ENCODE results near the gene SLC13A5.
A peak's percentile ranks its signal among the peaks of the same experiment; 100 is the strongest.

Gene SLC13A5

DNA sequence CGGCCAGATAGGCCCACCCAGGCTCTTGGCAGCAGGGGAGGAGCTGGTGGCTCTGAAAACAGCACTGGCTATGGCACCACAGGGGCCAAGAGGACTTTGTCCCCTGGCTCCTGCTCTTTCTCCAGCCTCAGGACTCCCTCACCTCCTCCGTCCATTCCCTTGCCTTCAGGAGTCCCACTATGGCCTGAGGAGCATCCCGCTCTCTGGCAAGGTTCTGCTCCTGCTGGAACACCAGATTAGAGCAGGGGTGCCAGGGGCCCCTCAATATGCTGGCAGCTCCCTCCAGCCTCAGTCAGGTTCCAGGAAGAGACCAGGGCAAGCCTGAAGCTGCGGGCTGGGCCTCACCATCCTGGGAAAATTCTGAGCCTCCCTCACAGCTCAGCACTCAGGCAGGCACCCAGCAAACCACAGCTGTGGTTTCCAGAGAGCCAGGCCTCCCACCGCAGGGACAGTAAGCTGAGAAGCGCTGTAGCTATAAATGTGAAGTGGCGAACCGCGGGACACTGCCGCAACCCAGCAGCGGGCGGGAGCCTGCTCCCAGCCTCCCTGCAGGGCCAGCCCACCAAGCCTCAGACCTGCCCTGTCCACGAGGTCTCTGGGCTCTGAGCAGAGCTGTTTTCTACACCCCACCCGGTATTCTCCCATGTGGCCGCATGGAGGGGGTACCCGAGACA is 35.9 kb downstream of the SLC13A5 start:
- TF ChIP-seq, protein P1, sequence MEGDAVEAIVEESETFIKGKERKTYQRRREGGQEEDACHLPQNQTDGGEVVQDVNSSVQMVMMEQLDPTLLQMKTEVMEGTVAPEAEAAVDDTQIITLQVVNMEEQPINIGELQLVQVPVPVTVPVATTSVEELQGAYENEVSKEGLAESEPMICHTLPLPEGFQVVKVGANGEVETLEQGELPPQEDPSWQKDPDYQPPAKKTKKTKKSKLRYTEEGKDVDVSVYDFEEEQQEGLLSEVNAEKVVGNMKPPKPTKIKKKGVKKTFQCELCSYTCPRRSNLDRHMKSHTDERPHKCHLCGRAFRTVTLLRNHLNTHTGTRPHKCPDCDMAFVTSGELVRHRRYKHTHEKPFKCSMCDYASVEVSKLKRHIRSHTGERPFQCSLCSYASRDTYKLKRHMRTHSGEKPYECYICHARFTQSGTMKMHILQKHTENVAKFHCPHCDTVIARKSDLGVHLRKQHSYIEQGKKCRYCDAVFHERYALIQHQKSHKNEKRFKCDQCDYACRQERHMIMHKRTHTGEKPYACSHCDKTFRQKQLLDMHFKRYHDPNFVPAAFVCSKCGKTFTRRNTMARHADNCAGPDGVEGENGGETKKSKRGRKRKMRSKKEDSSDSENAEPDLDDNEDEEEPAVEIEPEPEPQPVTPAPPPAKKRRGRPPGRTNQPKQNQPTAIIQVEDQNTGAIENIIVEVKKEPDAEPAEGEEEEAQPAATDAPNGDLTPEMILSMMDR (IDR thresholded peaks at IDR 0.05; ENCODE audit: borderline replicate concordance, control extremely low read depth, extremely low read depth, insufficient read depth, missing control alignments): no peak
- in situ Hi-C loops (cut with MboI; ENCODE audit: low sequenced_read_pairs, unreplicated experiment): no loop called here
- DNase-seq (ENCODE audit: low spot score): peak; percentile 43

DNA sequence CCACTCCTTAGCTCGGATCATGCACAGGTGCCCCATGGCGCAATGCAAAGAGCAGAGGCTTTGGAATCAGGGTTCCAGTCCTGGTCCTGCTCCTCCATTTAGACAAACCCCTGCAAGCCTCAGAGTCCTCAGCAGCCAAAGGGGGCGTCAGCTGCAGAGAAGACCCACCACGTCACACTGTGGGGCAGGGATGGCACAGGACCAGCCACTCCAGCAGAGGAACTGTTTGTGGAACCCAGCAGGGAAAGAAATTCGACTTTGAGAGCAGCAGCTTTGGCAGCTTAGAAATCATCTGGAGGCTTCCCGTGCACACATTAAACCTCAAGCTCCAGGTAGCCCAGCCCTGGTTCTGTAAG is 36.4 kb downstream of the SLC13A5 start:
- TF ChIP-seq, protein P1 (IDR thresholded peaks at IDR 0.05; ENCODE audit: borderline replicate concordance, control extremely low read depth, extremely low read depth, insufficient read depth, missing control alignments): no peak
- DNase-seq (ENCODE audit: low spot score): no peak
- in situ Hi-C loops (cut with MboI; ENCODE audit: low sequenced_read_pairs, unreplicated experiment): no loop called here

DNA sequence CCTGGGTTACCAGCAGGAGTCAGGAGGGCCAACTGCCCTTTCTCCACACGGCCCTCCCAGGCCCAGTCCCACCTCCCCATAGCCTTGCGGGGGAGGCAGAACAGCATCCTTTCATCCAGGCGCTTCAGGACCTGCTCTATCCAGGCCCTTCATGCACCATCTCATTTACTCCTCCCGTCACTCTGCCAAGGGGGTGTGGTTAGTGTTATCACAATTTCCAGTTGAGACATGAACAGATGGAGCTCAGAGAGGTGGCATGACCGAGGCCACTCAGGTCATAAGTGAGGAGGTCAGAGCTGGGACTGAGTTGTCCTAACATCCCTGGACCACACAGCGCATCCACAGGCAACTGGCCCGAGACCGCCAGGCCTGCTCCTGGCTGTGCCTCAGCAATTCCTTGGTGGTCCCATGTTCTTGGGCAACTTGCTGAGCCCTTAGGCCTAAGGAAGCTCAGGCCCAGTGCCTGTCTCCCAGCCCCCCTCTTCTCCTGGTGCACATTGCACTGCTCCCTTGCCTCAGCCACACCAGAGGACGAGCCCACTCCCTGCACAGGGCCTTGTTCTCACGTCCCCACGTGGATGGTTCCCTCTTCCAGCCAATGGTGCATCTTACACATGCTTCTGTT is 37.9 kb downstream of the SLC13A5 start:
- in situ Hi-C loops (cut with MboI; ENCODE audit: low sequenced_read_pairs, unreplicated experiment): no loop called here
- DNase-seq (ENCODE audit: low spot score): no peak
- TF ChIP-seq, protein P1 (IDR thresholded peaks at IDR 0.05; ENCODE audit: borderline replicate concordance, control extremely low read depth, extremely low read depth, insufficient read depth, missing control alignments): no peak

DNA sequence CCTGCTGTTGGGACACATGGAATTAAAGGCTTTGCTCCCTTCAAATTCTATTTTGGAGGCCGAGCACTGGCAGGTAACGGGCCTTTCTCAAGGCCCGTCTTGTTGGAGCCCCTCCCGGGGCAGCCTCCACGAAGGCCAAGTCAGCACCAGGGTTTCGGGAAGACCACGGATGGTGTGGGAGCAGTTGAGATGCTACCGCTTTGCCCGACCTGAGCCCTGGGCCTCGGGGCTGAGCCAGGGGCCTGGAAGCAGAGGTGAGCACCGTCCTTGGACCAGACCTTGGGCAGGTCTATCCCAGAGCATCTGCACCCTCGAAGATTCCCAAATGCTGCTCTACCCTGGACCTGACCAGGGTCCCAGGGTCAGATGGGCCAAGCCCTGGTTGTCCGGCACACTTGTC is 38.6 kb downstream of the SLC13A5 start:
- TF ChIP-seq, protein P1 (IDR thresholded peaks at IDR 0.05; ENCODE audit: borderline replicate concordance, control extremely low read depth, extremely low read depth, insufficient read depth, missing control alignments): no peak
- DNase-seq (ENCODE audit: low spot score): no peak
- in situ Hi-C loops (cut with MboI; ENCODE audit: low sequenced_read_pairs, unreplicated experiment): loop anchor here (25.0 kb wide), 1 partner anchor 338 kb away; the partner anchor contains the start of genes BCL6B and RNASEK

DNA sequence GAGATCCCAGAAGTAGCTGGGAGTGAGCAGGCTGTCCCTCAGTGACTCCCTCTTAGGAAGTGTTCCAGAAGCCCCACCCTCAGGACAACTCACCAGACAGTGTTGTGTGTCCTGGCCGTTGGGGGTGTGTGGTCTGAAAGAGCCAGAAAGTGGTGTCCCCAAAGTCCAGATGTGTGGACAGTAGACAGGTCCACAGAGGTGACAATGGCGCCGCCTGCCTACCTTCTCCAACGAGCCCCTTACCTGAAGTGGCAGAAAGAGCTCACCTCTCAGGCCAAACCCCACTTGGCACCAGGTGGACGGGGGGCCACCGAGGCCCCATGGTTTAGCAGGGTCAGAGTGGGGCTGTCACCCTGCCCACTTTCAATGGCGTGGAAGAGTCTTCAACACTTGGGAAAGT is 41.7 kb downstream of the SLC13A5 start:
- TF ChIP-seq, protein P1 (IDR thresholded peaks at IDR 0.05; ENCODE audit: borderline replicate concordance, control extremely low read depth, extremely low read depth, insufficient read depth, missing control alignments): no peak
- no peak for DNase-seq (ENCODE audit: low spot score)
- in situ Hi-C loops (cut with MboI; ENCODE audit: low sequenced_read_pairs, unreplicated experiment): loop anchor here (25.0 kb wide), 1 partner anchor 341 kb away; the partner anchor contains the start of genes BCL6B and RNASEK

DNA sequence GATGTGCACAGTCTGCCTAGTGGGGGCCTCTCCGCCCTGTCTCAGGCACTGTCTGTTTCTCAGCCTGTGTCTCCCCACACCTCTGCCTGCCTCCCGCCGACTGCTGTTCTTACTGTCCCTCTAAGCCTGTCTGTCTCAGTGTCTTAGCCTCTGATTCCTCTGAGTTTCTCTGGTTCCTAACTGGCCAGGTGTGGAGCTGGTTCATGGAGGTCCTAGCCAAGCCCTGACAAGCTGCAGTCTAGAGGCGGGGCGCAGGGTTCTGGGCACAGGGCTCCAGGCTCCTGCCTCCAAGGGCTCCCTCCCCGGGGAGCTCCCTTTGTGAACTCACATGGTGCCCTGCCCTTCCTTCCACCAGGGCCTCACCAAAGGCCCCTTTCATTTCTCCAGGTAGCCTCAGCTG is 42.2 kb downstream of the SLC13A5 start:
- TF ChIP-seq, protein P1 (IDR thresholded peaks at IDR 0.05; ENCODE audit: borderline replicate concordance, control extremely low read depth, extremely low read depth, insufficient read depth, missing control alignments): no peak
- DNase-seq (ENCODE audit: low spot score): no peak
- in situ Hi-C loops (cut with MboI; ENCODE audit: low sequenced_read_pairs, unreplicated experiment): loop anchor here (25.0 kb wide), 1 partner anchor 341 kb away; the partner anchor contains the start of genes BCL6B and RNASEK

All from GM13976 (cell line).